IMR-90 (cell line): ENCODE data around the gene AMOTL2.

Source experiments
- BHLHE40 ChIP-seq: fragments of 150-350 bp; IDR thresholded peaks from 2 replicates; pipeline ENCODE4 v1.6.1; 2016; ENCODE audit warnings: mild to moderate bottlenecking, low read depth, low read length
- CEBPB ChIP-seq: IDR thresholded peaks from 2 replicates; pipeline ENCODE4 v1.6.1; 2012; ENCODE audit warnings: low read depth, low read length, improper control_type of control experiment
- FOS ChIP-seq: fragments of 150-350 bp; IDR thresholded peaks from 2 replicates; pipeline ENCODE4 v1.6.1; 2016; ENCODE audit warnings: low read depth, low read length
- MAFK ChIP-seq: IDR thresholded peaks from 2 replicates; pipeline ENCODE4 v1.6.1; 2012; ENCODE audit warnings: low read depth, low read length, improper control_type of control experiment
- MAZ ChIP-seq: IDR thresholded peaks from 2 replicates; pipeline ENCODE4 v1.6.1; 2012; ENCODE audit warnings: low read depth, mild to moderate bottlenecking, low read length, improper control_type of control experiment, moderate library complexity, borderline replicate concordance
- MXI1 ChIP-seq: IDR thresholded peaks from 2 replicates; pipeline ENCODE4 v1.6.1; 2012; ENCODE audit warnings: low read depth, mild to moderate bottlenecking, low read length, moderate library complexity, borderline replicate concordance
- POLR2A ChIP-seq: IDR thresholded peaks from 2 replicates; pipeline ENCODE4 v1.6.1; 2012; ENCODE audit warnings: mild to moderate bottlenecking, low read depth, low read length
- RAD21 ChIP-seq: IDR thresholded peaks from 2 replicates; pipeline ENCODE4 v1.6.1; 2012; ENCODE audit warnings: low read length, improper control_type of control experiment
- RCOR1 ChIP-seq: IDR thresholded peaks from 2 replicates; pipeline ENCODE4 v1.6.1; 2012; ENCODE audit warnings: mild to moderate bottlenecking, low read length, improper control_type of control experiment; ENCODE audit not compliant: insufficient replicate concordance
- RFX5 ChIP-seq: IDR thresholded peaks from 2 replicates; pipeline ENCODE4 v1.8.0; 2012; ENCODE audit warnings: low read depth, mild to moderate bottlenecking, low read length, moderate library complexity
- SMC3 ChIP-seq: fragments of 150-350 bp; IDR thresholded peaks from 2 replicates; pipeline ENCODE4 v1.6.1; 2016; ENCODE audit warnings: low read depth, mild to moderate bottlenecking, antibody characterized with exemption, low read length, moderate library complexity
- TF ChIP-seq, protein P1 (sequence below): conservative IDR thresholded peaks from 2 replicates; pipeline ENCODE4 v1.5.1; 2012; ENCODE audit warnings: mild to moderate bottlenecking, low read depth, low read length, improper control_type of control experiment
- TF ChIP-seq, protein P2 (sequence below): fragments of 150-350 bp; IDR thresholded peaks from 2 replicates; pipeline ENCODE4 v1.6.1; 2017; ENCODE audit warnings: mild to moderate bottlenecking, antibody characterized with exemption, low read length, low read depth
- TF ChIP-seq, protein P3 (sequence below): fragments of 150-350 bp; IDR thresholded peaks from 2 replicates; pipeline ENCODE4 v1.6.1; 2016; ENCODE audit warnings: low read depth, mild to moderate bottlenecking, low read length, moderate library complexity, borderline replicate concordance

DNA sequence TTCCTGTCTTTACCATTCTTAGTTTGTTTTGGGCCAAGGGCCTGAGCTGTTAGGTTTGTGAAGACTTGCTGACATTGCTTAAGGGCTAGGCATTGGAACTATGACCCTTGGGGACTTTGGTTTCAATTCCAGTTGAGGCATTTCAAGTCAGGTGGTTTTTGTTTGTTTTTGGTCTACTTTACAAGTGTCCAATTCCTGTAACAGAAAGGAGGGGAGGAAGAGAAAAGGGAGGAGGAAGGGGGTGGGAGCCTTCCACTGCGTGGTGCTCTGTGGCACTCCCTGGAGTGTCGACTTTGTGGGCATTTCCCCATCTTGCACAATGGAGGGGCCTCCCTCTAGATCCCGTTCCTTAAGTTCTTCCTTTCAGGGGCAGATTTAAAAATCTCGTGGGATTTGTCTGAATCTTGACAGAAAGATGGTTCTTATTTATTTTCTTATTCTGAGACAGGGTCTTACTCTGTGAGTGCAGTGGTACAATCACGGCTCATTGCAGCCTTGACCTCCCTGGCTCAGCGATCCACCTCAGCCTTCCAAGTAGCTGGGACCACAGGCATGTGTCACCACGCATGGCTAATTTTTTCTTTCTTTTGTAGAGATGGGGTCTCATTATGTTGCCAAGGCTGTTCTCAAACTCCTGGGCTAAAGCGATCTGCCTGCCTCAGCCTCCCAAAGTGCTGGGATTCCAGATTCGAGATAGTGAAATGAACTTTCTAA, 64.1 kb downstream of the AMOTL2 start:
- TF ChIP-seq RFX5 = no peak
- TF ChIP-seq, protein P1, sequence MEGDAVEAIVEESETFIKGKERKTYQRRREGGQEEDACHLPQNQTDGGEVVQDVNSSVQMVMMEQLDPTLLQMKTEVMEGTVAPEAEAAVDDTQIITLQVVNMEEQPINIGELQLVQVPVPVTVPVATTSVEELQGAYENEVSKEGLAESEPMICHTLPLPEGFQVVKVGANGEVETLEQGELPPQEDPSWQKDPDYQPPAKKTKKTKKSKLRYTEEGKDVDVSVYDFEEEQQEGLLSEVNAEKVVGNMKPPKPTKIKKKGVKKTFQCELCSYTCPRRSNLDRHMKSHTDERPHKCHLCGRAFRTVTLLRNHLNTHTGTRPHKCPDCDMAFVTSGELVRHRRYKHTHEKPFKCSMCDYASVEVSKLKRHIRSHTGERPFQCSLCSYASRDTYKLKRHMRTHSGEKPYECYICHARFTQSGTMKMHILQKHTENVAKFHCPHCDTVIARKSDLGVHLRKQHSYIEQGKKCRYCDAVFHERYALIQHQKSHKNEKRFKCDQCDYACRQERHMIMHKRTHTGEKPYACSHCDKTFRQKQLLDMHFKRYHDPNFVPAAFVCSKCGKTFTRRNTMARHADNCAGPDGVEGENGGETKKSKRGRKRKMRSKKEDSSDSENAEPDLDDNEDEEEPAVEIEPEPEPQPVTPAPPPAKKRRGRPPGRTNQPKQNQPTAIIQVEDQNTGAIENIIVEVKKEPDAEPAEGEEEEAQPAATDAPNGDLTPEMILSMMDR = no peak
- no peak for TF ChIP-seq POLR2A
- no peak for TF ChIP-seq RAD21
- no peak for TF ChIP-seq RCOR1
- TF ChIP-seq MAZ = no peak
- TF ChIP-seq MXI1 = no peak
- TF ChIP-seq, protein P2, sequence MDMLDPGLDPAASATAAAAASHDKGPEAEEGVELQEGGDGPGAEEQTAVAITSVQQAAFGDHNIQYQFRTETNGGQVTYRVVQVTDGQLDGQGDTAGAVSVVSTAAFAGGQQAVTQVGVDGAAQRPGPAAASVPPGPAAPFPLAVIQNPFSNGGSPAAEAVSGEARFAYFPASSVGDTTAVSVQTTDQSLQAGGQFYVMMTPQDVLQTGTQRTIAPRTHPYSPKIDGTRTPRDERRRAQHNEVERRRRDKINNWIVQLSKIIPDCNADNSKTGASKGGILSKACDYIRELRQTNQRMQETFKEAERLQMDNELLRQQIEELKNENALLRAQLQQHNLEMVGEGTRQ = no peak
- no peak for TF ChIP-seq FOS
- TF ChIP-seq BHLHE40 = no peak
- TF ChIP-seq CEBPB = no peak
- no peak for TF ChIP-seq MAFK
- TF ChIP-seq, protein P3, sequence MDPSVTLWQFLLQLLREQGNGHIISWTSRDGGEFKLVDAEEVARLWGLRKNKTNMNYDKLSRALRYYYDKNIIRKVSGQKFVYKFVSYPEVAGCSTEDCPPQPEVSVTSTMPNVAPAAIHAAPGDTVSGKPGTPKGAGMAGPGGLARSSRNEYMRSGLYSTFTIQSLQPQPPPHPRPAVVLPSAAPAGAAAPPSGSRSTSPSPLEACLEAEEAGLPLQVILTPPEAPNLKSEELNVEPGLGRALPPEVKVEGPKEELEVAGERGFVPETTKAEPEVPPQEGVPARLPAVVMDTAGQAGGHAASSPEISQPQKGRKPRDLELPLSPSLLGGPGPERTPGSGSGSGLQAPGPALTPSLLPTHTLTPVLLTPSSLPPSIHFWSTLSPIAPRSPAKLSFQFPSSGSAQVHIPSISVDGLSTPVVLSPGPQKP = no peak
- no peak for TF ChIP-seq SMC3
